ENCODE data around the gene NKAIN1. TPM values are rescaled to one million over a fixed set of nuclear protein-coding genes. Genes with fewer than 3 reads are reported as not detected.

Gene NKAIN1
- total and polyA plus RNA-seq, 2 of the 13 experiments (the other 11 are each of a cell fraction or from before 2014, with no cell fraction given) = 0.29 to 0.40 TPM

- TF ChIP-seq AFF4 (CRISPR knock-in tag; IDR thresholded peaks at IDR 0.05) = no peak
- peak; percentile 66; the same call in 1 of the 2 replicates for TF ChIP-seq TEF (CRISPR knock-in tag; IDR thresholded peaks at IDR 0.05)
- TF ChIP-seq U2AF1 (optimal IDR thresholded peaks at IDR 0.05; ENCODE audit: low read depth, low read length) = no peak
- TF ChIP-seq ZNF33B (CRISPR knock-in tag; IDR thresholded peaks at IDR 0.05) = no peak
- no peak for TF ChIP-seq TAF1 (CRISPR knock-in tag; IDR thresholded peaks at IDR 0.05)
- TF ChIP-seq DNMT3B (CRISPR knock-in tag; conservative IDR thresholded peaks at IDR 0.05) = no peak; the same call in 1 of the 2 replicates
- TF ChIP-seq ZNF280D (CRISPR knock-in tag; IDR thresholded peaks at IDR 0.05) = peak; percentile 58; the same call in 1 of the 2 replicates
- TF ChIP-seq KMT2A (CRISPR knock-in tag; IDR thresholded peaks at IDR 0.05) = no peak
- TF ChIP-seq ZNF484 (CRISPR knock-in tag; IDR thresholded peaks at IDR 0.05; ENCODE audit: borderline replicate concordance, low read depth) = no peak
- peak; percentile 76; the same call in 1 of the 2 replicates for TF ChIP-seq MAF1 (CRISPR knock-in tag; IDR thresholded peaks at IDR 0.05; ENCODE audit: borderline replicate concordance)
- no peak for TF ChIP-seq ZNF205 (CRISPR knock-in tag; IDR thresholded peaks at IDR 0.05)
- TF ChIP-seq ZFP41 (CRISPR knock-in tag; IDR thresholded peaks at IDR 0.05; ENCODE audit: borderline replicate concordance) = peak; percentile 86; the same call in 1 of the 2 replicates
- TF ChIP-seq ZNF557 (CRISPR knock-in tag; IDR thresholded peaks at IDR 0.05) = peak; percentile 95
- no peak for TF ChIP-seq ZNF740 (CRISPR knock-in tag; IDR thresholded peaks at IDR 0.05)
- peak; percentile 13; the same call in 1 of the 2 replicates for TF ChIP-seq HOXA3 (CRISPR knock-in tag; IDR thresholded peaks at IDR 0.05)
- TF ChIP-seq ZNF775 (CRISPR knock-in tag; IDR thresholded peaks at IDR 0.05; ENCODE audit: borderline replicate concordance) = no peak
- 0 out of 2 replicates have a peak, but pooled peaks have one; percentile 75 for TF ChIP-seq MLXIP (CRISPR knock-in tag; IDR thresholded peaks at IDR 0.05; ENCODE audit: borderline replicate concordance)
- peak; percentile 82; the same call in 1 of the 2 replicates for TF ChIP-seq ZNF333 (CRISPR knock-in tag; IDR thresholded peaks at IDR 0.05; ENCODE audit: borderline replicate concordance)
- TF ChIP-seq SNAI1 (CRISPR knock-in tag; IDR thresholded peaks at IDR 0.05; ENCODE audit: borderline replicate concordance) = peak; percentile 79; the same call in 1 of the 2 replicates
- TF ChIP-seq STAT5B (CRISPR knock-in tag; IDR thresholded peaks at IDR 0.05) = 0 out of 2 replicates have a peak, but pooled peaks have one; percentile 71
Observed at GRCh38 chr1:31182352-31182751, 57.3 kb downstream of the NKAIN1 start (continued).

Measured in HepG2 (cell line).